ENCODE data around the gene GPC5.

Gene GPC5

GRCh38 chr13:91904005-91904404 lies 505.6 kb downstream of the GPC5 start:
- TF ChIP-seq USF1 (IDR thresholded peaks at IDR 0.05) = no peak
- no peak for TF ChIP-seq TCF12 (IDR thresholded peaks at IDR 0.05; ENCODE audit: low read depth)
- TF ChIP-seq CEBPB (IDR thresholded peaks at IDR 0.05) = no peak
- no peak for TF ChIP-seq FOXM1 (IDR thresholded peaks at IDR 0.05; ENCODE audit: borderline replicate concordance, low read depth)
- no peak for TF ChIP-seq EGR1 (IDR thresholded peaks at IDR 0.05)
- no peak for TF ChIP-seq EP300 (IDR thresholded peaks at IDR 0.05; ENCODE audit: borderline replicate concordance)
- no peak for TF ChIP-seq NFIC (IDR thresholded peaks at IDR 0.05)
- no peak for TF ChIP-seq TAF1 (IDR thresholded peaks at IDR 0.05; ENCODE audit: low read depth)
- TF ChIP-seq YY1 (IDR thresholded peaks at IDR 0.05; ENCODE audit: low read depth) = no peak
- TF ChIP-seq REST (IDR thresholded peaks at IDR 0.05; ENCODE audit: low read depth) = no peak
- no peak for TF ChIP-seq ZBTB7A (IDR thresholded peaks at IDR 0.05; ENCODE audit: low read depth)
- no peak for TF ChIP-seq CREB1 (IDR thresholded peaks at IDR 0.05; ENCODE audit: low read depth)
- TF ChIP-seq MAX (IDR thresholded peaks at IDR 0.05) = no peak

- TF ChIP-seq RAD21 (IDR thresholded peaks at IDR 0.05; ENCODE audit: low read depth) = no peak
- TF ChIP-seq TCF12 (IDR thresholded peaks at IDR 0.05; ENCODE audit: low read depth) = no peak
- TF ChIP-seq TAF1 (IDR thresholded peaks at IDR 0.05; ENCODE audit: low read depth) = no peak
- no peak for TF ChIP-seq NFIC (IDR thresholded peaks at IDR 0.05)
- no peak for TF ChIP-seq USF1 (IDR thresholded peaks at IDR 0.05)
- TF ChIP-seq TEAD4 (IDR thresholded peaks at IDR 0.05) = no peak
- TF ChIP-seq CREB1 (IDR thresholded peaks at IDR 0.05; ENCODE audit: low read depth) = no peak
- no peak for TF ChIP-seq EGR1 (IDR thresholded peaks at IDR 0.05)
- TF ChIP-seq REST (IDR thresholded peaks at IDR 0.05; ENCODE audit: low read depth) = no peak
- TF ChIP-seq ZBTB7A (IDR thresholded peaks at IDR 0.05; ENCODE audit: low read depth) = no peak
These were observed 506.2 kb downstream of the GPC5 start for GRCh38 chr13:91904597-91904996.

GRCh38 chr13:91907398-91907797 lies 509.0 kb downstream of the GPC5 start:
- no peak for TF ChIP-seq TCF12 (IDR thresholded peaks at IDR 0.05; ENCODE audit: low read depth)
- no peak for TF ChIP-seq MAX (IDR thresholded peaks at IDR 0.05)
- no peak for TF ChIP-seq YY1 (IDR thresholded peaks at IDR 0.05; ENCODE audit: low read depth)
- TF ChIP-seq ZBTB7A (IDR thresholded peaks at IDR 0.05; ENCODE audit: low read depth) = no peak

GRCh38 chr13:91909617-91910016 lies 511.2 kb downstream of the GPC5 start:
- TF ChIP-seq TAF1 (IDR thresholded peaks at IDR 0.05; ENCODE audit: low read depth) (no peak), REST (IDR thresholded peaks at IDR 0.05; ENCODE audit: low read depth) (no peak), CEBPB (IDR thresholded peaks at IDR 0.05) (no peak), EGR1 (IDR thresholded peaks at IDR 0.05) (no peak), TEAD4 (IDR thresholded peaks at IDR 0.05) (no peak), YY1 (IDR thresholded peaks at IDR 0.05; ENCODE audit: low read depth) (no peak)

GRCh38 chr13:91922969-91923592 lies 524.7 kb downstream of the GPC5 start:
- no peak for TF ChIP-seq YY1 (IDR thresholded peaks at IDR 0.05; ENCODE audit: low read depth)
- TF ChIP-seq RAD21 (IDR thresholded peaks at IDR 0.05; ENCODE audit: low read depth) = peak; percentile 30
- no peak for TF ChIP-seq TAF1 (IDR thresholded peaks at IDR 0.05; ENCODE audit: low read depth)
- TF ChIP-seq USF1 (IDR thresholded peaks at IDR 0.05) = no peak
- no peak for TF ChIP-seq NFIC (IDR thresholded peaks at IDR 0.05)
